Body of pancreas (tissue), 4 donors: Measurements from ENCODE around the gene UMODL1.

ENCODE experiments used
- CTCF ChIP-seq, 7 experiments: fragments of 450-650 bp in 4 of 7; fragments of 200-600 bp in 3 of 7; sonication (generic) in 3 of 7; IDR thresholded peaks; one replicate each; pipeline ENCODE4 v1.5.1; 2016 to 2019; ENCODE audit warnings: antibody characterized with exemption in 7 of 7
- POLR2A ChIP-seq, 3 donors: fragments of 450-650 bp; IDR thresholded peaks; one replicate each; pipeline ENCODE4 v1.6.1; 2016; ENCODE audit warnings: antibody characterized with exemption in 3 of 3, mild to moderate bottlenecking in 2 of 3

GRCh38 chr21:42088148-42088547 lies 17.0 kb downstream of the UMODL1 start:
- TF ChIP-seq CTCF (IDR thresholded peaks at IDR 0.05) = no peak
- no peak for TF ChIP-seq POLR2A (IDR thresholded peaks at IDR 0.05)
